ENCODE results near the gene DNM3. TPM values are rescaled to one million over a fixed set of nuclear protein-coding genes. Genes with fewer than 3 reads are reported as not detected.

Gene DNM3
- total RNA-seq, 1 experiment from 2014 or later, result 2.7 TPM

GRCh38 chr1:172179918-172180317, 338.6 kb downstream of the DNM3 start:
- H3K79me1 ChIP-seq (ENCODE audit: insufficient read depth, low read depth, low read length, poor library complexity, severe bottlenecking), result no peaks in the 10 kb centered on the region
- H3K23me2 ChIP-seq (ENCODE audit: insufficient read length, low read depth, low read length, poor library complexity, severe bottlenecking), result no peaks in the 10 kb centered on the region
- H3K56ac ChIP-seq (ENCODE audit: insufficient read length, low read depth, low read length), result no peak overlapping the region
- H3K9ac ChIP-seq (ENCODE audit: extremely low read depth, insufficient read length, low read length), result no peak overlapping the region
- H2BK12ac ChIP-seq (ENCODE audit: insufficient read length, low read depth, low read length), result no peak overlapping the region
- H3K18ac ChIP-seq (ENCODE audit: insufficient read length, low read depth, low read length), result no peak overlapping the region
- H2BK20ac ChIP-seq (ENCODE audit: low read depth, low read length, poor library complexity, severe bottlenecking), result no peak overlapping the region
- H3K27ac Mint-ChIP-seq, result no peak overlapping the region
- no peaks in the 10 kb centered on the region for H3K9me3 ChIP-seq (ENCODE audit: control insufficient read depth, low read depth, low read length)
- H3K27me3 ChIP-seq (ENCODE audit: insufficient read depth, low read length), result no peaks in the 10 kb centered on the region
- TF ChIP-seq CTCF (conservative IDR thresholded peaks at IDR 0.05), result no peak
- H3K4me3 Mint-ChIP-seq, result no peak overlapping the region
- H2BK120ac ChIP-seq (ENCODE audit: low read depth, low read length, poor library complexity, severe bottlenecking), result no peak overlapping the region
- no CpG with 5 or more reads among the region's 3 CpGs for WGBS (ENCODE audit: extremely low coverage, insufficient read length, low lambda C conversion rate)
- H2BK5ac ChIP-seq (ENCODE audit: insufficient read length, low read length), result no peak overlapping the region
- no peak overlapping the region for H3T11ph ChIP-seq (ENCODE audit: low read length)
- no peak overlapping the region for H2AK5ac ChIP-seq (ENCODE audit: insufficient read length, low read length)
- H3K9me3 Mint-ChIP-seq, result no peaks in the 10 kb centered on the region
- H3K4me1 ChIP-seq (ENCODE audit: insufficient read depth, low read length), result no peaks in the 10 kb centered on the region
- H3K79me2 ChIP-seq (ENCODE audit: insufficient read depth, low read length), result no peaks in the 10 kb centered on the region
- no peak for DNase-seq
- no peak overlapping the region for H3K4me2 ChIP-seq (ENCODE audit: insufficient read depth, insufficient read length, low read length)
- no peak overlapping the region for H3K4ac ChIP-seq (ENCODE audit: low read depth, low read length)
- H3K4me1 Mint-ChIP-seq, result peaks cover 6% of the 10 kb centered on the region in 2 experiments
- no peaks in the 10 kb centered on the region for H3K27me3 Mint-ChIP-seq (ENCODE audit: low read depth)
- H4K91ac ChIP-seq (ENCODE audit: insufficient read length, low read depth, low read length), result no peak overlapping the region
- H2AFZ ChIP-seq (ENCODE audit: low read length), result no peak overlapping the region
- no peak overlapping the region for H3K14ac ChIP-seq (ENCODE audit: insufficient read depth, low read length)
- H3K23ac ChIP-seq (ENCODE audit: insufficient read length, low read depth, low read length), result no peak overlapping the region
- H3K27ac ChIP-seq (ENCODE audit: insufficient read length, low read depth, low read length), result no peak overlapping the region
- no peaks in the 10 kb centered on the region for H3K36me3 Mint-ChIP-seq (ENCODE audit: insufficient read depth in 1 of 3, low read depth in 3 of 3)
- no peak overlapping the region for H4K5ac ChIP-seq (ENCODE audit: insufficient read length, low read depth, low read length)
- H4K8ac ChIP-seq (replicated peaks; ENCODE audit: insufficient read length, low read depth, low read length), result no peak overlapping the region
- H2BK15ac ChIP-seq (ENCODE audit: low read depth, low read length), result no peak overlapping the region
- no peaks in the 10 kb centered on the region for H4K20me1 ChIP-seq (ENCODE audit: control insufficient read depth, insufficient read depth, insufficient read length)
